GM18867 (cell line): Measurements from ENCODE around the gene DECR2.
"Not testable (repeated sequence)": the region's sequence is repeated elsewhere in the genome, so short reads cannot be mapped to it uniquely, and the experiment has no call there.

ENCODE experiments used
- ATAC-seq: cut with Tn5 transposase; IDR thresholded peaks from one replicate; pipeline ENCODE4 v1.9.1; 2021; ENCODE audit warnings: mild to moderate bottlenecking, moderate library complexity; ENCODE audit not compliant: unreplicated experiment

The DECR2 gene, protein sequence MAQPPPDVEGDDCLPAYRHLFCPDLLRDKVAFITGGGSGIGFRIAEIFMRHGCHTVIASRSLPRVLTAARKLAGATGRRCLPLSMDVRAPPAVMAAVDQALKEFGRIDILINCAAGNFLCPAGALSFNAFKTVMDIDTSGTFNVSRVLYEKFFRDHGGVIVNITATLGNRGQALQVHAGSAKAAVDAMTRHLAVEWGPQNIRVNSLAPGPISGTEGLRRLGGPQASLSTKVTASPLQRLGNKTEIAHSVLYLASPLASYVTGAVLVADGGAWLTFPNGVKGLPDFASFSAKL

DNA sequence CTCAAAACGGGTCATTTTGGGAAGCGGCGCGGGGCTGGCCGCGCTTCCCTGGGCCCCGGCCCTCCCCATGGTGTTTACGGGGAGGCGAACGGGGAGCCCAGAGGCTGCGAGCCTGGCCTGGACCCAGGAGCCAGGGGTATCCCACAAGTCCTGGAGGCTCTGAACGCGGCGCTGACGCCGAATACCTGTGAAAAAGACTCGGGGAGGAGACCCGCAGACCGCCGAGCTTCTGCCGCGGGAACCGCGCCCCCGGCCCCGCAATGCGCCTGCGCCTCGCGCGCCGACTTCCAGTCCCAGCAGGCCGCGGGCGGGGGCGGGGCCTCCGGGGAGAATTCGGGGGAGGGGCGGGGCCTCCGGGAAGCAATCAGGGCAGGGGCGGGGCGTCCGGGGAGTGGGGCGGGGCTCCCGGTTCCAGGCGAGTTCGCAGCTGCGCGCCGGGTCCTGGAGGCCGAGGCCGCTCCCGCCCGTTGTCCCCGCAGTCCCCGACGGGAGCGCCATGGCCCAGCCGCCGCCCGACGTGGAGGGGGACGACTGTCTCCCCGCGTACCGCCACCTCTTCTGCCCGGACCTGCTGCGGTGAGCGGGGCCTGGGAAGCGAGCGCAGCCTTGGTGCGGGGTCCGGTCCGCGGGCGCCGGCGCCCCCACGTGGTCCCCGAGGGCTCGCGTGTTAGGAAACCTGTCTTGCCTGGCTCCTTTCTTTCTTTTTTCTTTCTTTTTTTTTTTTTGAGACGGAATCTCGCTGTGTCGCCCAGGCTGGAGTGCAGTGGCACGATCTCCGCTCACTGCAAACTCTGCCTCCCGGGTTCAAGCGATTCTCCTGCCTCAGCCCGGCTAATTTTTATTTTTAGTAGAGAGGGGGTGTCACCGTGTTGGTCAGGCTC, at the start of gene DECR2:
TSS of gene DECR2 (plus strand) at position 418 of the 881 bp plus-strand sequence. CDS start at position 497, 79 bp downstream.
- peak; percentile 49 for ATAC-seq

DNA sequence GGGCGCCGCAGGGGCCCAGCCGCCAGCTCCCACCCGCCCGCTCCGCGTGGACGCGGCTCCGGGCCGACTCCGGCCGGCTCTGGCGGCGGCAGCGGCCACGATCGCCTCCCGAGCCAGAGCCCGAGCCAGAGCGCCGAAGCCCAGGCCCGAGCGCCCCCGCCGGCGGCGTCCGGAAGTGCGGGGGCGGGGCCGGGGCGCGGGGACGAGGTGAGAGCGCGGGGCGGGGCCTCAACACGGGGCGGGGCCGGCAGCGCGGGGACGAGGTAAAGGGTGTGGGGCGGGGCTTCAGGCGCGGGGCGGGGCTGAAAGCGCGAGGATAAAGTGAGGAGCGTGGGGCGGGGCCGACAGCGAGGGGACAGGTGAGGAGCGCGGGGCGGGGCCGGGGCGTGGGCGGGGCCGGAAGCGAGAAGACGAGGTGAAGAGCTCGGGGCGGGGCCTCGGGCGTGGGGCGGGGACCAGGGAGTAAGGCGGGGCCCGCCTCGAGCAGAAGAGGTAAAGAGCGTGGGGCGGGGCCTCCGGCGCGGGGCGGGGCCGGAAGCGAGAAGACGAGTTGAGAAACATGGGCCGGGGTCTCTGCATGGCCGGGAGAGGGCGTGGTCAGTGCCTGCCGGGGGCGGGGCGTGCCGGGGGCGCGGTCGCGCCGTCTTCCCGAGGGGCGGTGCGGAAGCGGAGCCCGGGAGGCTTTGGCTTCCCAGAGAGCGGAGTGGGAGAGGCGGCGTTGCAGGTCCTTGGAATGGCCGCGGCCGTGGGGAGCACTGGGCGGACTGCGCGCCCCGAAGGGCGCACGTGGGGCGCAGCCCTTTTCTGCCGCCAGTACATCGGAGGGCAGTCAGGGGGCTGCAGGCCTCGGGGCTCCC, 48.9 kb upstream of the DECR2 start, which contains the start of gene AXIN1:
TSS of gene AXIN1 (minus strand) at position 177 of the 857 bp plus-strand sequence. CDS start 5,698 bp downstream, outside the sequence.
- peak; percentile 63 for ATAC-seq

DNA sequence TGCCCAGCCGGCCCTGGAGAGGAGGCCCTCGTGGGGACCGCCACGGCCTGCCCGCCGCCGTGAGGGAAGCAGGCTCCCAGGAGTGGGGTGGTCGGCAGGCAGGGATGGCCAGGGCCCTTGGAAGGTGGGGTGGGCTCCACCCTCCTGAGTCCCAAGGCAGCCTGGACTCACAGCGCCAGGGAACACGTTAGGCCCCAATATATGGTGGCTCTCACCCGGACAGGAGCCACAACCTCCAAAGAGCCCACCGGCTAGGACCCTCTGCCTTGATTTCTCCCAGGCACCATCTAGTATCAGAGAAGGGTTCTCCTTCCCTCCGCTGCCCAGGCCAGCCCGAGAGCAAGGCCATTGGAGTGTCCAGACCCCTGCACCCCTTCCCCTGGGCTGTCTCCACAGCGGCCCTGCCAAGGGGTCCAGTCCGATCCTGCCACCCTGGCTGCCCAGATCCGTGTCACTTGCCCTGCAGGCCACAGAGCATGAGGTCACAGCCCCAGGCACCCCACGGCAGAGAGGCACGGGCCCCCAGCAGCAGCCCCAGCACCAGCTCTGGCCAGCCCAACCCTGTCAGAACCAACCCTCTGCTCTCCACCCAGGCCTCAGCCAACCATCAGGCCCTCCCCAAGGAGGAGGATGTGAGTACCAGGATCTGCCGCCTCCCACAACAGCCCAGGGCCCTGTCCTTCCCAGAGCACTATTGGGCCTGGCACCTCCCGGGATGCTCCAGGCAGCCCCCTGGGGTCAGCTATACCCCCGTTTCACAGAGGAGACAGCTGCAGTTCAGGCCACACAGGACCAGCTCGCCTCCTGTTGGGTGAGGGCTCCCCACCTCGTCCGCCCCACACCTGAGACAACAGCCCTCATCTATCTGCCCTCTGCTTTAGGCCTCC, 48.0 kb upstream of the DECR2 start:
- no peak for ATAC-seq

- ATAC-seq: no peak
Observed at GRCh38 chr16:354291-354881, 47.3 kb upstream of the DECR2 start.

DNA sequence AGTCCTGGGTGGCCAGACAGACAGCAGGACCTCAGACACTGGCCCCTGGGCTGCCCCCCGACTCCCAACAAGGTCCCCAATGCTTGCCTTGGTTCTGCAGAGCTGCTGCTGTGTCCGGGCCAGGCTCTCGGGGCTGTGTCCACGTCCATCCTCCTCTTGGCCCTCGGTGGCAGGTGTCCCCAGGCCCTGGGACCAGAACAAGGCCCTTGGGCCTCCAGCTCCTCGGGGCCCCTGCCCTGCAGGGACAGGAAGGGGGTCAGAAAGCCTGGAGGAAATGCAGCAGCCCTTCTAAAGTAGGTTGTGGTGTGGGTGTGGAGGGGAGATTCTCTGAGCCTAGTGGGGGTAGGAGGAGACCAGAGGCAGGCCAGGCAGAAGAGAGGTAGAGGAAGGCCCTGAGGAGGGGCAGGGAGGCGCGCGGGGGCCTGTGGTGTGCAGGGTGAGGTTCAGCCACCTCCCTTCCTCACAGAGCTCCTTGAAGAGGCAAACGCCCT, 46.7 kb upstream of the DECR2 start:
- no peak for ATAC-seq

DNA sequence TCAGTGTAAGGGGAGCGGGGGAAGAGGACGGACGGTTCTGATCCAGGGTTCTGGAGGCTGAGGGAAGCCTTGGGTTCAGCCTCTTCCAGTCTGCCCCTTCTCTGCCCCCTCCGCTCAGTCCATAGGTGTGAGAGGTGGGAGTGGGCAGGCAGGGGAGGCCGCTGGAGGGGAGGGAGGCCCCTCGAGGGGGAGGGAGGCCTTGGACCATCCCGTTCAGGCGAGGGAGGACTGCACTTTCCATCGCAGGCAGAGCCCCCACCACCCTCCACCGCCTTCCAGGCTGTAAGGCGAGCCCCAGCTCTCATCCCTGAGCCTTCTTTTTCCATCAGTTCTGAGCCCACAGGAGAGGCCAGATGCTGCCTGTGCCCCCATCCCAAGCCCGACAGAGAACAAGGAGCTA, 44.9 kb upstream of the DECR2 start:
- no peak for ATAC-seq

DNA sequence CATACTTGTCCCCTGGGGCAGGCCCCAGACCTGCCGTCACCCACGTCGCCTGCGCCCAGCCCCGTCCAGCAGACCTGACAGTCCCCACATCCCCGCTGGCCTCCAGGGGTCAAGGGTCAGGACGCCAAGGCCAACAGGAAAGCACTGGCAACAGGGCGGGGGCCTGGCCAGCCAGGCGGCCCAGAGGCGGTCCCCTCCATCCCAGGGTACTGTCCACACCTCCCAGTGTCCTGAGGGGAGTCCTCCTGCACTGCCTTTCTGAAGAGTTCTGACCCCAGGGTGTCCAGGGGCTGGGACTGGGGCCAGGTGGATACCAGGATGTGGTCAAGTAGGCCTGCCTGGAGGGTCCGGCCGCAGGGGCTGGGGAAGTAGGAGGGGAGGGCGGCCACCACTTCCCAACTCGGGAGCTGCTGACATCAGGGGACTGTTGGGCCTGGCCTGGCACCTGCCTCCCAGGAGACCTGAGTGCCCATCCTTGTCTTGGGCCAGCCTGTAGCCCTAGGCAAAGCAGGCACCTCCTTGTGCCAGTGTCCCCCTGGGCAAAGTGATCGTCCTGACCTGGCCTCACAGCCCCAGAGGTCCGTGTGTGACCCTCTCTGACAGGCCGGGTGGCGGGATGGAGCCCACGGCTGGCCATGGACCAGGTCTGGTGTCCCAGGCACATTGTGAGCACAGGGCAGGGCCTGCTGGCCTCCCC, 42.5 kb upstream of the DECR2 start:
- ATAC-seq: no peak

DNA sequence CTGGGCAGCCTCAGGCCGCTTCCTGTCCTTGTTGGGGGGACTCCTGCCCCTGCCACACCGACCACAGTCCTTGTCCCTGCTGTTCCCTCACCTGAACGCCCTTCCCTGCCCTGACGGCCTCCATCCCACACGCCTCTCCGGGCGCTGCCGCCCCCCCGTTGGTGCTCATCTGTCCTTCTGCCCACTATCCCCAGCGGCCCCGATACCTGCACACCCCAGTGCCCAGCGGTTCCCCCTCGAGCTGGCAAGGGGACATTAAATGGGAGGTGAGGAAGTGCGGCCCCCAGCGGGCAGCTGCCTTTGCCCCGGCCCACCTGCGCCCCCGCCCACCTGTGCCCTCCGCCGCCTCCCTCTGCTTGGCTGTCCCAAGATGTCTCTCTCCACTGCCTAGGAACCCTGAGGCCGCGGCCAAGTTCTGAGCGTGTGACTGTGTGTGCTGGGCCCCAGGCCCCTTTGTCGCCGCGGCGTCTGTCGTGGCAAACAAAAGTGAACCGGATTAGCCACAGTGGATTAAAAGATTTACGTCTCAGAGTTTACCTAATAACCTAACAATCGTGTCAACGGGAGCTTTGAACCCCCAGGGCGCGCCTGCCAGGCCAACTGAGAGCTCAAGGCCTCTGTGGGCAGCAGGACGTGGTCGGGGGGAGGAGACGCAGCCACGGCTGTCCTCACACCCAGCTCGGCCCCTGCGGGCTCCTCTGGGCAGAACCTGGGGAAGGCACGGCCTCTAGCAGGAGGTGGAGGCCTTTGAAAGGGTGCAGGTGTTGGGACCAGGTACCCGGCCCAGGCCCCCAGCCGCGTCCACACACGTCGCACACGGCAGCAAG, 41.6 kb upstream of the DECR2 start:
- ATAC-seq: no peak

DNA sequence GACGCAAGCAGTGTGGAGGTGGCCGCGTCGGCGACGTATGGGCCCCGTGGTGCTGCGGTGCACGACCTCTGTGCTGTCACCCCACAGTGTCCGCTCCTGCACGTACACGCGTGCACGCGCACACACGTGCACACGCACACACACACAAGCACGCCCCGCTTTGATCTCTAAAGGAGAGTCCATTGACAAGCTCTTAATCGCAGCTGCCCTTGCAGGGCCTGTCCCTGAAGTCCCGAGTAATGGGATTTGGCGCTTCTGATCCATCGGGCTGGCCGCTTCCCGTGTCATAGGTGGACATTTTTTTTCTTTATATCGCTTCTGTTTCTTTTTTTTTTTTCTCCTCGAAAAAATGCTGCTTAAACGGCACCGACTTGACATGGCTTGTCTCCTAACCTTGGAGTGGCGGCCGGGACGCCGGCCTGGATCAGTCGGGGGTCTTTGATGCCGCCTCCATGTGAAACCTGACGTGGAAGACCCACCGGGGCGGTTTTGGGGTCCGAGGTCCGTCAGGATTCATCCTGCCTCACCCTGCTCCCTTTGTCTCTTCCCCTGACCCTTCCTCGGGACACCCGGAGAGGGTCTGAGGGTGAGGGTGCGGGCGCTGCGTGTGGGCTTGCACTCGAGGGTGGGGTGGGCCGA, 40.9 kb upstream of the DECR2 start:
- ATAC-seq: no peak

DNA sequence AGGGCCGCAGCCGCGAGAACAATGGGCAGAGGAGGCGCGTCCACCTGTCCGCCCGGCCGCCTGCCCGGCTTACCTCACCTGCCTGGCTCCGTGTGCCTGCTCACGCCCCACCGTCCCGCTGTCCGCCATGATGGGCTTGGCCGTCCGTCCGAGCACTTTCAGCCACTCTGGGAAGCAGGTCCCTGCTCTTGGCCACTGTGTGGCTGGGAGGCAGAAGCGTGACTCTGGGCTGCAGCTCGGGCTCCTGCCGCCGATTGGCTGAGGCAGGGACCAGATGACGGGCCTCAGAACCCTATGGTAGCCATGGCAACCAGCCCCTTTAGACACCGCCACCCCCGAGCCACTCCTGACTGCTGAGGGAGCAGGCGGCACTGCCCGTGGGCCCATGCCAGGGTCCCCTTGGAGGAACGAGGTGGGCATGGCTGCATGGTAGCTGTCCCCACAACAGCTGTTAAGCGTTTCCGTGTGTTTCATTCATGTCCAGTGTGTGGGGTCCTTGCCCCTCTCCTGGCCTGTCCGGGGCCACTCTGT, 40.3 kb upstream of the DECR2 start:
- no peak for ATAC-seq

GRCh38 chr16:361872-362701, 39.6 kb upstream of the DECR2 start:
- peak; percentile 48 for ATAC-seq

GRCh38 chr16:362702-362999, 39.0 kb upstream of the DECR2 start:
- not testable (repeated sequence) for ATAC-seq

DNA sequence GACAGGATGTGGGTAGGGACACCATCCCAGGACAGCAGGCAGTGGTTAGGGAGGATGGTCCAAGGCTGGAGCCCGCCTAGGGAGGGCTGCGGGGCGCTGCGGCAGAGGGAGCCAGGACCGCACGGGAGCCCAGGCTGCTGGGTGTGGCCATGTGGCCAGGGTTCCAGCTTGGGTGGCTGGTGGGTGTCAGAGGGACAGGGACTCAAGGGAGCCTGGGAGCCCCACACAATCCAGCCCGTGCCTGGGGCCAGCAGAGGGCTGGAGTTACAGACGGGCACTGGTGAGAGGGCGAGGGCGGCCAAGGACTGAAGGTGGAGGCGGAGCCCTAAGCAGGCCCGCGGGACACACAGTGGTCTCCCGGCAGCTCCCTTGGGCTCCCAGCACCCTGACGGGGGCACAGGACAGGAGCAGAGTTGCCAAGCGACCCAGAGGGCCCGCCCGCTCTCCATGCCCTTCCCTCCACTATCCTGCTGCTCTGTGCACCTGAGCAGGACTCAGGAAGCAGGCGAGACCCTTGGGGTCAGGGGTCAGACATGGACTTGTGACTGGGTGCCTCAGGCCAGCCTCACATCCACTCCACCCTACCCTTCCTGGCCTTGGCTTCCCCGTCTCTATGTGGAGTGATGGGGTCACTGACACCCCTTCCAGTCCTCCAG, 38.4 kb upstream of the DECR2 start:
- no peak for ATAC-seq

DNA sequence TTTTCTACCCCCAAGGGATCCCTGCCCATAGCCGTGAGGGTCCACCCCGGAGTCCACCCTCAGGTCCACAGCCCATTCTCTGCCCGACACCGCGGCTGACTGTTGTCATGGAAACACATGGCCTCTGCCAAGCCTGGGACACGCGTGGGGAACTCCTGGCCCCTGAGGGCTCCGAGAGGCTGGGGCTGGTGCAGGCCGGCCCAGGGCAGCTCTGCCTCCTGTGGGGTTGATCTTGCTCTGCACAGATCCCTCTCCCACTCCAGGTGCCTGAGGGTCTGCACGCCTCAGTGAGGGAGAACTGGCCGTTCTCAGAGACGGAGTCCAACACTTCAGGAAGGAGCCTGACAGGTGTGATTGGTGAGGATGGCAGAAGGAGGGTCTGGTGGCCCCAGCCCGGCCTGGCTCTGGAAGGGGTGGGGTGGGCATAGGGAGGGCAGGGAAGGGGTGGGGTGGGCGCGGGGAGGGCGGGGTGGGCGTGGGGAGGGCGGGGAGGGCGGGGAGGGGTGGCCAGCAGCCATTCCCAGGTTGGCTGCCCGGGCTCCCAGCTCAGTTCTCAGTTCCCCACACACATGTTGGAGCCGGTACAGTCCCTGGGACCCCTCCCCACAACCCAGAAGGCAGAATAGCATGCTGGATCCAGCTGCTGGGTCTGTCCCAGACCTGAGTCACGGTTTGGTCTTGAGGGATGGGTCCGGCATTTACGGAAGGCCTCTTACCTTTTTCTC, 37.8 kb upstream of the DECR2 start:
- no peak for ATAC-seq
